ENCODE data around the gene SVIL. TPM values are rescaled to one million over a fixed set of nuclear protein-coding genes. Genes with fewer than 3 reads are reported as not detected.
A peak's percentile ranks its signal among the peaks of the same experiment; 100 is the strongest.
"Not testable (repeated sequence)": the region's sequence is repeated elsewhere in the genome, so short reads cannot be mapped to it uniquely, and the experiment has no call there.

The SVIL gene
- polyA plus RNA-seq, 6 donors from 2014 or later: 0.35 to 3.9 (median 1.6) TPM; not detected in 3

- Mint-ChIP-seq H3K36me3 (no peaks in the 10 kb centered on the region), H3K4me1 (no peaks in the 10 kb centered on the region), H3K9me3 (no peaks in the 10 kb centered on the region), H3K27me3 (no peaks in the 10 kb centered on the region), H3K4me3 (no peak overlapping the region), H3K27ac (no peak overlapping the region)
- no peak for ATAC-seq (ENCODE audit: low read depth in 2 of 2)
- no peak for DNase-seq
Measured at GRCh38 chr10:29542723-29543122, 92.0 kb downstream of the SVIL start.

- no peaks in the 10 kb centered on the region for H3K4me1 Mint-ChIP-seq
- H3K36me3 Mint-ChIP-seq: no peaks in the 10 kb centered on the region
- ATAC-seq (ENCODE audit: low read depth in 2 of 2): no peak
- H3K4me3 Mint-ChIP-seq: no peak overlapping the region
- no peak for DNase-seq
- H3K27ac Mint-ChIP-seq: no peak overlapping the region
- H3K9me3 Mint-ChIP-seq: no peaks in the 10 kb centered on the region
- H3K27me3 Mint-ChIP-seq: no peaks in the 10 kb centered on the region
Measured at GRCh38 chr10:29541422-29542210, 93.2 kb downstream of the SVIL start.

- no peaks in the 10 kb centered on the region for H3K9me3 Mint-ChIP-seq
- H3K27me3 Mint-ChIP-seq: no peaks in the 10 kb centered on the region
- no peak overlapping the region for H3K4me3 Mint-ChIP-seq
- H3K27ac Mint-ChIP-seq: no peak overlapping the region
- ATAC-seq (ENCODE audit: low read depth in 2 of 2): no peak
- no peaks in the 10 kb centered on the region for H3K36me3 Mint-ChIP-seq
- no peak for DNase-seq
- no peaks in the 10 kb centered on the region for H3K4me1 Mint-ChIP-seq
Measured at GRCh38 chr10:29540016-29540415, 94.8 kb downstream of the SVIL start.

GRCh38 chr10:29539412-29539811 is 95.4 kb downstream of the SVIL start:
- Mint-ChIP-seq H3K27ac (no peak overlapping the region), H3K27me3 (no peaks in the 10 kb centered on the region), H3K36me3 (no peaks in the 10 kb centered on the region)

GRCh38 chr10:29537799-29538198 is 97.0 kb downstream of the SVIL start:
- Mint-ChIP-seq H3K27ac (no peak overlapping the region), H3K36me3 (no peaks in the 10 kb centered on the region), H3K4me1 (no peaks in the 10 kb centered on the region), H3K27me3 (no peaks in the 10 kb centered on the region), H3K4me3 (no peak overlapping the region), H3K9me3 (no peaks in the 10 kb centered on the region)
- ATAC-seq (ENCODE audit: low read depth in 2 of 2) (no peak), DNase-seq (no peak)

More at GRCh38 chr10:29539412-29539811, 95.4 kb downstream of the SVIL start:
- Mint-ChIP-seq H3K9me3 (no peaks in the 10 kb centered on the region), H3K4me1 (no peaks in the 10 kb centered on the region), H3K4me3 (no peak overlapping the region)
- ATAC-seq (ENCODE audit: low read depth in 2 of 2) (no peak), DNase-seq (no peak)

- H3K27me3 Mint-ChIP-seq; H3K27ac Mint-ChIP-seq; H3K4me1 Mint-ChIP-seq; H3K36me3 Mint-ChIP-seq; H3K4me3 Mint-ChIP-seq; H3K9me3 Mint-ChIP-seq; ATAC-seq (ENCODE audit: low read depth in 2 of 2); DNase-seq: not testable (repeated sequence)
Measured at GRCh38 chr10:29536691-29537090, 98.1 kb downstream of the SVIL start.

GRCh38 chr10:29535778-29536453 is 98.9 kb downstream of the SVIL start:
- Mint-ChIP-seq H3K4me3 (no peak overlapping the region), H3K36me3 (no peaks in the 10 kb centered on the region), H3K27ac (peak overlapping the region in 1 of 6 donors; percentile 19)

GRCh38 chr10:29535012-29535777 is 99.6 kb downstream of the SVIL start:
- Mint-ChIP-seq H3K4me1 (no peaks in the 10 kb centered on the region), H3K36me3 (no peaks in the 10 kb centered on the region), H3K4me3 (peak overlapping the region in 1 of 8 donors; percentile 7), H3K27ac (peak overlapping the region in 1 of 6 donors; percentile 19), H3K27me3 (no peaks in the 10 kb centered on the region), H3K9me3 (no peaks in the 10 kb centered on the region)
- ATAC-seq (ENCODE audit: low read depth in 2 of 2) (no peak), DNase-seq (no peak)

More at GRCh38 chr10:29535778-29536453, 98.9 kb downstream of the SVIL start:
- no peaks in the 10 kb centered on the region for H3K9me3 Mint-ChIP-seq
- no peaks in the 10 kb centered on the region for H3K4me1 Mint-ChIP-seq
- ATAC-seq (ENCODE audit: low read depth in 2 of 2) (no peak), DNase-seq (no peak)
- no peaks in the 10 kb centered on the region for H3K27me3 Mint-ChIP-seq

GRCh38 chr10:29534590-29534989 is 100.2 kb downstream of the SVIL start:
- ATAC-seq (ENCODE audit: low read depth in 2 of 2): no peak
- no peak overlapping the region for H3K4me3 Mint-ChIP-seq

GRCh38 chr10:29533696-29534285 is 101.0 kb downstream of the SVIL start:
- no peaks in the 10 kb centered on the region for H3K4me1 Mint-ChIP-seq
- ATAC-seq (ENCODE audit: low read depth in 2 of 2) (no peak), DNase-seq (no peak)
- no peaks in the 10 kb centered on the region for H3K36me3 Mint-ChIP-seq
- no peaks in the 10 kb centered on the region for H3K9me3 Mint-ChIP-seq
- no peaks in the 10 kb centered on the region for H3K27me3 Mint-ChIP-seq
- H3K27ac Mint-ChIP-seq: peak overlapping the region in 1 of 6 donors; percentile 24
- no peak overlapping the region for H3K4me3 Mint-ChIP-seq

More at GRCh38 chr10:29534590-29534989, 100.2 kb downstream of the SVIL start:
- no peaks in the 10 kb centered on the region for H3K4me1 Mint-ChIP-seq
- H3K9me3 Mint-ChIP-seq: no peaks in the 10 kb centered on the region
- DNase-seq: no peak
- H3K36me3 Mint-ChIP-seq: no peaks in the 10 kb centered on the region
- no peaks in the 10 kb centered on the region for H3K27me3 Mint-ChIP-seq
- H3K27ac Mint-ChIP-seq: no peak overlapping the region

GRCh38 chr10:29533046-29533445 is 101.7 kb downstream of the SVIL start:
- Mint-ChIP-seq H3K36me3 (no peaks in the 10 kb centered on the region), H3K9me3 (no peaks in the 10 kb centered on the region), H3K4me1 (no peaks in the 10 kb centered on the region), H3K27ac (no peak overlapping the region), H3K4me3 (no peak overlapping the region), H3K27me3 (no peaks in the 10 kb centered on the region)
- ATAC-seq (ENCODE audit: low read depth in 2 of 2) (no peak), DNase-seq (no peak)

GRCh38 chr10:29532256-29532878 is 102.4 kb downstream of the SVIL start:
- Mint-ChIP-seq H3K27ac (peak overlapping the region in 1 of 6 donors; percentile 18), H3K36me3 (no peaks in the 10 kb centered on the region), H3K4me3 (no peak overlapping the region), H3K27me3 (no peaks in the 10 kb centered on the region), H3K4me1 (no peaks in the 10 kb centered on the region), H3K9me3 (no peaks in the 10 kb centered on the region)
- ATAC-seq (ENCODE audit: low read depth in 2 of 2) (no peak), DNase-seq (no peak)

All from naive B cell (primary cell).